Activated CD4-positive, alpha-beta T cell treated with anti-CD3 and anti-CD28 coated beads, Interleukin-2, amount 10 ng/mL, durations not matched to agents 24 days and 14 days (primary cell): ENCODE results near the gene TNFRSF25. TPM values are rescaled to one million over a fixed set of nuclear protein-coding genes. Genes with fewer than 3 reads are reported as not detected.

Experiments
- DNase-seq: peaks from one replicate; pipeline ENCODE4 v3.0.0; 2022
- H3K27ac Mint-ChIP-seq: one replicate; pipeline ENCODE4 v1.8.0; 2022; ENCODE audit warnings: mild to moderate bottlenecking, mixed read lengths
- H3K27me3 Mint-ChIP-seq: one replicate; pipeline ENCODE4 v1.8.0; 2022; ENCODE audit warnings: mixed read lengths
- H3K36me3 Mint-ChIP-seq: one replicate; pipeline ENCODE4 v1.8.0; 2022; ENCODE audit warnings: low read depth, mild to moderate bottlenecking, mixed read lengths
- H3K4me1 Mint-ChIP-seq: one replicate; pipeline ENCODE4 v1.8.0; 2021; ENCODE audit warnings: mixed read lengths
- H3K4me3 Mint-ChIP-seq: one replicate; pipeline ENCODE4 v1.8.0; 2022; ENCODE audit warnings: mild to moderate bottlenecking, moderate library complexity, mixed read lengths
- H3K9me3 Mint-ChIP-seq: one replicate; pipeline ENCODE4 v1.8.0; 2021; ENCODE audit warnings: mixed read lengths
- intact Hi-C: fragments of 100-400 bp; cut with micrococcal nuclease; formaldehyde crosslinking; loops from one replicate; pipeline ENCODE4 v1.15.1; 2023
- total RNA-seq: library from RNA; stranded (reverse); gene quantifications from 2 replicates; pipeline ENCODE4 v1.2.3, GENCODE V29; 2022

Gene TNFRSF25
- total RNA-seq, 1 donor from 2014 or later = 139 TPM

GRCh38 chr1:6506210-6507036, 40.5 kb upstream of the TNFRSF25 start:
- Mint-ChIP-seq H3K27me3 (no peaks in the 10 kb centered on the region), H3K4me3 (no peak overlapping the region), H3K27ac (no peak overlapping the region), H3K9me3 (no peaks in the 10 kb centered on the region), H3K4me1 (no peaks in the 10 kb centered on the region), H3K36me3 (no peaks in the 10 kb centered on the region)
- intact Hi-C loops = no loop called here
- DNase-seq = no peak

GRCh38 chr1:6505367-6506209, 39.6 kb upstream of the TNFRSF25 start:
- Mint-ChIP-seq H3K9me3 (no peaks in the 10 kb centered on the region), H3K27ac (no peak overlapping the region), H3K27me3 (peaks cover 4% of the 10 kb centered on the region), H3K36me3 (no peaks in the 10 kb centered on the region), H3K4me3 (no peak overlapping the region), H3K4me1 (no peaks in the 10 kb centered on the region)
- intact Hi-C loops = no loop called here
- DNase-seq = no peak

GRCh38 chr1:6504887-6505286, 38.9 kb upstream of the TNFRSF25 start:
- DNase-seq = no peak
- Mint-ChIP-seq H3K36me3 (no peaks in the 10 kb centered on the region), H3K9me3 (no peaks in the 10 kb centered on the region), H3K4me1 (no peaks in the 10 kb centered on the region), H3K27me3 (peaks cover 4% of the 10 kb centered on the region), H3K4me3 (no peak overlapping the region), H3K27ac (no peak overlapping the region)
- intact Hi-C loops = no loop called here

DNA sequence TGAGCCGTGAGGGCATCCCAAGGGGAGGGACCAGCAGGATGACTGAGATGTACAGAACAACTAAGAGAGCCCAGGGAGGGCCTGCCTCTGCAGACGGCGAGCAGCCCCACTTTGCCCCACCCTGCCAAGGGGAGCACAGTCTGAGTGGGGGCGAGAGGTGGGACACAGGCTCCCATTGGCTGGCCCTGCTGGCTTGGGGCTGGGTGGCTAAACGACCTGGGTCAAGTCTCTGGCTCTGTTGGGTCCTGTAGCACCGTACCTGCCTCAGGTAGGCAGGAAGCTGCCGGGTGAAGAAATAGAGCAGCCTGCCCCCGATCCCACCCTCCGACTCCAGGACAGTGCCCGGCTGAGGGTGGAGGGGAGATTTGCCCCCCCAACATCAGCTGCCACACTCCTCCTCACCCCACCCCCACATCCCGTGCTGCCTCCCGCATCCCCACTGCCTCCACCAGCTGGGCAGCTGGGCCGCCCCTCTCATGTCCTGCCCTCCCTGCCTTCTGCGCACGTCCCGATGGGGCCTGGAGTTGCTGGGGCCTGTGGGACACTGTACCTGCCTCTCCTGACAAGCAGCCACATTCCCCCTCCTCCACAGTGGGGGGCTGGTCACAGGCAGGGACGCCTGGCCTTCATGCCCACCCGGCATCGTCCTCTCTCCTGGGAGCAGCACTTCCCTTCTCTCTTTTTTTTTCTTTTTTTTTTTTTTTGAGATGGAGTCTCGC, 38.1 kb upstream of the TNFRSF25 start:
- no peaks in the 10 kb centered on the region for H3K9me3 Mint-ChIP-seq
- intact Hi-C loops = no loop called here
- no peak overlapping the region for H3K4me3 Mint-ChIP-seq
- no peak overlapping the region for H3K27ac Mint-ChIP-seq
- no peaks in the 10 kb centered on the region for H3K4me1 Mint-ChIP-seq
- H3K27me3 Mint-ChIP-seq = peaks cover 6% of the 10 kb centered on the region
- DNase-seq = no peak
- no peaks in the 10 kb centered on the region for H3K36me3 Mint-ChIP-seq

DNA sequence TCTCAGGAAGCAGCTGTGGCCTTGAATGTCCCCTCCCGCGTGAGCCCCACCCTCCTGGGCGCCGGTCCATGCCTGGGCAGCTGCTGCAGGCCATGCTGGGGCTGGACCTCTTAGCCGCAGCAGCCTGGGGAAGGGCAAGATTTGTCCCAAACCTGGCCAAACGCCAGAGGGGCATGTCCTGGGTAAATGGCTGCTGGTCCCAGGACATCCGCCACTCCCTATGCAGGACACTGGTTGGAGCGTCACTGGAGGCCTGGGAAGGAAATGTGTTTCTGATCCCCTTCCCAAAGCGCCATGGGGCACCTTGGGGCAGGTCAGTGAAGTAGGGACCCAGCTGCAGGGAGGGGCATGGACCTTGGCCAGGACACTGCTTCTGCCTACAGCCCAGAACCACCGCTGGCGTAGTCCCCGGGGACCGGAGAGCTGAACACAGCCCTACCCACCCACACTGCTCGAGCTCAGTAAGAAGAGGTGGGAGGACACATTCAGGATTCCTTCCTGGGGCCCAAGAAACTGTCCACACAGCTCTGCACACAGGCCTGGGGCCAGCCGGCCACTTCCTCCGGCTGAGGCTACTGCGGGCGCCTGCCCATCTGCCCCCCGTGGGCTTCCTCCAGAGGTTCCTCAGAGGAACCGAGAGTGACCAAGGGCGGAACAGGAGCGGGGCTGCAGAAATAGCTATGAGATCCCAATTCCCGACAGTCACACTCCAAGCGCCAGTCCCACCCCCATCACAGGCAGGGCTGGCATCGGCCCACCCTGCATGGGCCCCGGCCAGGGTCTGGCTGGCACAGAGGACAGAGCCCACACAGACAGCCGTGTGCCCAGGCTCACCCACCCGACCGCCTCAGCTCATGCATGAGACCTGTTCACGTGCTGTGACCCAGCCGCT, 36.3 kb upstream of the TNFRSF25 start:
- Mint-ChIP-seq H3K9me3 (no peaks in the 10 kb centered on the region), H3K36me3 (no peaks in the 10 kb centered on the region), H3K27me3 (peaks cover 17% of the 10 kb centered on the region), H3K27ac (no peak overlapping the region), H3K4me1 (no peaks in the 10 kb centered on the region), H3K4me3 (no peak overlapping the region)
- no peak for DNase-seq
- intact Hi-C loops = no loop called here

- intact Hi-C loops = no loop called here
- Mint-ChIP-seq H3K36me3 (no peaks in the 10 kb centered on the region), H3K4me3 (no peak overlapping the region), H3K27me3 (peaks cover 20% of the 10 kb centered on the region), H3K27ac (no peak overlapping the region), H3K9me3 (no peaks in the 10 kb centered on the region), H3K4me1 (no peaks in the 10 kb centered on the region)
- DNase-seq = no peak
Measured at GRCh38 chr1:6501279-6501813, 35.4 kb upstream of the TNFRSF25 start.

DNA sequence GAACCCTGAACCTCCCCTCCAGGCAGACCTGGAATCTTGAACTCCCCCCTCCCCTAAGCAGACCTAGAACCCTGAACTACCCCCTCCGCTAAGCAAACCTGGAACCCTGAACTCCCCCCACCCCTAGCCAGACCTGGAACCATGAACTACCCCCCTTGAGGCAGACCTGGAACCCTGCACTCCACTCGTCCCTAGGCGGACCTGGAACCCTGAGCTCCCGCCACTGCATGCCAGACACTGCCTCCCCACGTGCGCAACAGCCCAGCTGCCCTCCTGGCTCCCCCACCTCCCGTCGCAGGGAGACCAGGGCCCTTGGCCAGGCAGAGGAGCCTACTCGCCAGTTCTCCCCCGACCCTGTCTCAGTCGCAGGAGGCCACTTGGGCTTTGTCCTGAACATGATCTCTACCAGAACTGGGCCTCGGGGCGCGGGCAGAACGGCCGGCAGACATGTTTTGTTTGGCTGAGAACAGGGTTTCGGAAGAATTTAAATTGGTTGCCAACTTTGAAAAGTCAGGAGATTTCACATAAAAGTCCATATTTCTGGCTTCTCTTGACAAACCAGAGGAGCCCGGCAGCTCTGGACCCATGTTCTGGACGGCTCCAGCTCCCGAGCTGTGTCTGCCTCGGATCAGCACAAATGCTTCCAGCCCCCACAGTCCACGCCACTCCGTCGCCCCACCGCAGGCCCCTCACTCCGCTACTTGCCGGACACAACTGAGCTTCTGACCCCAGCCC, 34.7 kb upstream of the TNFRSF25 start:
- Mint-ChIP-seq H3K4me3 (no peak overlapping the region), H3K27ac (no peak overlapping the region), H3K27me3 (peaks cover 27% of the 10 kb centered on the region), H3K36me3 (no peaks in the 10 kb centered on the region), H3K9me3 (no peaks in the 10 kb centered on the region), H3K4me1 (no peaks in the 10 kb centered on the region)
- DNase-seq = no peak
- intact Hi-C loops = no loop called here

DNA sequence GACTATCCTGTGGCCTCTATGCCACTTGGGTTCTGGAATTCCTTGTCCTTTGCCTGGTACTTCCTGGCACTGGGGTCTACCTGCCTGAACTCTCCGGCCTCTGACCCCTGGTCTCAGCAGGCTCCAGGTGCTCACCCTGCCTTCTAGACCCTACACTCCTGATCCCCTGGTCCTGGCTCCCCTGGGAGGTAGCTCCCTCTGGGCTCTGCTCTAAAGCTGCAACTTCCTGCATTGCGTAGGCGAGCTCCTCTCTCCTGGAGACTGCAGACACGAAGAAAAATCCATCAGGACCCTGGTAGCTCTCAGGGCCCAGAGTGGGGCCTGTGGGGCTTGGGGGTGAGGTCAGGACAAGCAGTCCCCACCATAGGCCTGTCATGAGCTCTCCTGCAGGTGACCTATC, 33.3 kb upstream of the TNFRSF25 start:
- Mint-ChIP-seq H3K27me3 (peaks cover 28% of the 10 kb centered on the region), H3K36me3 (no peaks in the 10 kb centered on the region), H3K9me3 (no peaks in the 10 kb centered on the region), H3K4me3 (no peak overlapping the region), H3K27ac (no peak overlapping the region), H3K4me1 (peaks cover 2% of the 10 kb centered on the region)
- no peak for DNase-seq
- intact Hi-C loops = no loop called here

- no peak overlapping the region for H3K27ac Mint-ChIP-seq
- peaks cover 2% of the 10 kb centered on the region for H3K4me1 Mint-ChIP-seq
- no peak for DNase-seq
- H3K27me3 Mint-ChIP-seq = peaks cover 28% of the 10 kb centered on the region
- H3K9me3 Mint-ChIP-seq = no peaks in the 10 kb centered on the region
- intact Hi-C loops = no loop called here
- H3K36me3 Mint-ChIP-seq = no peaks in the 10 kb centered on the region
- H3K4me3 Mint-ChIP-seq = no peak overlapping the region
Measured at GRCh38 chr1:6498576-6499111, 32.7 kb upstream of the TNFRSF25 start.

- Mint-ChIP-seq H3K4me3 (peak overlapping the region; percentile 71), H3K36me3 (no peaks in the 10 kb centered on the region), H3K27ac (no peak overlapping the region), H3K9me3 (no peaks in the 10 kb centered on the region), H3K27me3 (peaks cover 28% of the 10 kb centered on the region), H3K4me1 (peaks cover 5% of the 10 kb centered on the region)
- no peak for DNase-seq
- intact Hi-C loops = no loop called here
Measured at GRCh38 chr1:6497867-6498575, 32.0 kb upstream of the TNFRSF25 start.

- Mint-ChIP-seq H3K36me3 (no peaks in the 10 kb centered on the region), H3K4me3 (peak overlapping the region; percentile 71), H3K27ac (no peak overlapping the region), H3K4me1 (peaks cover 5% of the 10 kb centered on the region), H3K27me3 (peaks cover 28% of the 10 kb centered on the region), H3K9me3 (no peaks in the 10 kb centered on the region)
- intact Hi-C loops = no loop called here
- DNase-seq = peak; percentile 86
Measured at GRCh38 chr1:6497215-6497866, 31.4 kb upstream of the TNFRSF25 start.

- H3K4me1 Mint-ChIP-seq = peaks cover 6% of the 10 kb centered on the region
- H3K27me3 Mint-ChIP-seq = peaks cover 28% of the 10 kb centered on the region
Measured at GRCh38 chr1:6496890-6497214, 30.9 kb upstream of the TNFRSF25 start.

More at GRCh38 chr1:6496890-6497214, 30.9 kb upstream of the TNFRSF25 start:
- Mint-ChIP-seq H3K4me3 (peak overlapping the region; percentile 41), H3K9me3 (no peaks in the 10 kb centered on the region), H3K36me3 (no peaks in the 10 kb centered on the region), H3K27ac (no peak overlapping the region)
- intact Hi-C loops = no loop called here
- DNase-seq = no peak
